Central memory CD8-positive, alpha-beta T cell (primary cell): ENCODE data around the gene KPNA4.
"Not testable (repeated sequence)": the region's sequence is repeated elsewhere in the genome, so short reads cannot be mapped to it uniquely, and the experiment has no call there.

Experiments
- ATAC-seq: fragments of 150-1000 bp; cut with Tn5 transposase; replicated peaks from 2 replicates; pipeline ENCODE4 v1.10.0; 2022; ENCODE audit warnings: mild to moderate bottlenecking, moderate FRiP score, moderate number of reproducible peaks; ENCODE audit not compliant: poor library complexity, severe bottlenecking; ENCODE audit errors: extremely low read depth
- DNase-seq, 2 donors: peaks; one replicate each; pipeline ENCODE4 v3.0.0; 2021; ENCODE audit warnings: low spot score in 2 of 2
- H3K27ac Mint-ChIP-seq: one replicate; pipeline ENCODE4 v1.8.0; 2022; ENCODE audit warnings: low read depth, mild to moderate bottlenecking, moderate library complexity, mixed read lengths
- H3K27me3 Mint-ChIP-seq: one replicate; pipeline ENCODE4 v1.8.0; 2022; ENCODE audit warnings: mixed read lengths
- H3K36me3 Mint-ChIP-seq: one replicate; pipeline ENCODE4 v1.8.0; 2022; ENCODE audit warnings: mild to moderate bottlenecking, moderate library complexity, mixed read lengths; ENCODE audit not compliant: insufficient read depth
- H3K4me1 Mint-ChIP-seq: one replicate; pipeline ENCODE4 v1.8.0; 2022; ENCODE audit warnings: mixed read lengths
- H3K4me3 Mint-ChIP-seq: one replicate; pipeline ENCODE4 v1.8.0; 2022; ENCODE audit warnings: mild to moderate bottlenecking, moderate library complexity, mixed read lengths
- H3K9me3 Mint-ChIP-seq: one replicate; pipeline ENCODE4 v1.8.0; 2022; ENCODE audit warnings: mixed read lengths

The KPNA4 gene

GRCh38 chr3:160452251-160452650 is 113.1 kb downstream of the KPNA4 start:
- H3K27ac Mint-ChIP-seq, H3K27me3 Mint-ChIP-seq, H3K4me3 Mint-ChIP-seq, H3K36me3 Mint-ChIP-seq, DNase-seq, H3K9me3 Mint-ChIP-seq, ATAC-seq: not testable (repeated sequence)
- H3K4me1 Mint-ChIP-seq, result peaks cover 17% of the 10 kb centered on the region

GRCh38 chr3:160451602-160452001 is 113.8 kb downstream of the KPNA4 start:
- Mint-ChIP-seq H3K36me3 (peaks cover 8% of the 10 kb centered on the region), H3K27me3 (no peaks in the 10 kb centered on the region), H3K9me3 (no peaks in the 10 kb centered on the region), H3K4me3 (no peak overlapping the region), H3K4me1 (peaks cover 20% of the 10 kb centered on the region), H3K27ac (no peak overlapping the region)
- DNase-seq (no peak), ATAC-seq (no peak)

- Mint-ChIP-seq H3K4me1 (peaks cover 28% of the 10 kb centered on the region), H3K27me3 (no peaks in the 10 kb centered on the region), H3K27ac (no peak overlapping the region), H3K4me3 (peak overlapping the region; percentile 100), H3K9me3 (no peaks in the 10 kb centered on the region), H3K36me3 (peaks cover 8% of the 10 kb centered on the region)
- ATAC-seq (no peak), DNase-seq (no peak)
These were observed 114.5 kb downstream of the KPNA4 start for GRCh38 chr3:160450846-160451245.

- no peaks in the 10 kb centered on the region for H3K27me3 Mint-ChIP-seq
- H3K27ac Mint-ChIP-seq, result peak within 1 kb of the TSS; percentile 97
- H3K36me3 Mint-ChIP-seq, result peaks cover 10% of the 10 kb centered on the region
- H3K4me1 Mint-ChIP-seq, result peaks cover 32% of the 10 kb centered on the region
- peak within 1 kb of the TSS; percentile 100 for H3K4me3 Mint-ChIP-seq
- DNase-seq, result peak; percentile 91 to 94
- ATAC-seq, result peak; percentile 95
- H3K9me3 Mint-ChIP-seq, result no peaks in the 10 kb centered on the region
These were observed 115.5 kb downstream of the KPNA4 start, which contains the start of gene TRIM59 for GRCh38 chr3:160449636-160450598. Gene TRIM59 (minus strand): TSS chr3:160449786. CDS start chr3:160439183, 10,603 bp downstream.

GRCh38 chr3:160448845-160449635 is 116.3 kb downstream of the KPNA4 start:
- peak overlapping the region; percentile 100 for H3K4me3 Mint-ChIP-seq
- ATAC-seq (peak; percentile 56), DNase-seq (no peak)
- H3K4me1 Mint-ChIP-seq, result peaks cover 37% of the 10 kb centered on the region
- H3K27me3 Mint-ChIP-seq, result no peaks in the 10 kb centered on the region
- no peaks in the 10 kb centered on the region for H3K9me3 Mint-ChIP-seq
- peaks cover 14% of the 10 kb centered on the region for H3K36me3 Mint-ChIP-seq
- peak overlapping the region; percentile 97 for H3K27ac Mint-ChIP-seq

GRCh38 chr3:160447544-160447943 is 117.8 kb downstream of the KPNA4 start:
- DNase-seq, result no peak
- H3K27me3 Mint-ChIP-seq, result no peaks in the 10 kb centered on the region
- H3K36me3 Mint-ChIP-seq, result peaks cover 19% of the 10 kb centered on the region
- no peak for ATAC-seq
- H3K4me1 Mint-ChIP-seq, result peaks cover 41% of the 10 kb centered on the region
- no peaks in the 10 kb centered on the region for H3K9me3 Mint-ChIP-seq
- no peak overlapping the region for H3K27ac Mint-ChIP-seq
- H3K4me3 Mint-ChIP-seq, result peak overlapping the region; percentile 10

- no peaks in the 10 kb centered on the region for H3K9me3 Mint-ChIP-seq
- no peaks in the 10 kb centered on the region for H3K27me3 Mint-ChIP-seq
- no peak for ATAC-seq
- H3K36me3 Mint-ChIP-seq, result peaks cover 21% of the 10 kb centered on the region
- H3K4me1 Mint-ChIP-seq, result peaks cover 41% of the 10 kb centered on the region
- no peak overlapping the region for H3K27ac Mint-ChIP-seq
- DNase-seq, result no peak
- H3K4me3 Mint-ChIP-seq, result peak overlapping the region; percentile 10
These were observed 118.8 kb downstream of the KPNA4 start for GRCh38 chr3:160446522-160447056.

GRCh38 chr3:160445854-160446253 is 119.5 kb downstream of the KPNA4 start:
- Mint-ChIP-seq H3K4me1 (peaks cover 41% of the 10 kb centered on the region), H3K27me3 (no peaks in the 10 kb centered on the region), H3K27ac (no peak overlapping the region), H3K36me3 (peaks cover 25% of the 10 kb centered on the region), H3K4me3 (peak overlapping the region; percentile 10), H3K9me3 (no peaks in the 10 kb centered on the region)
- ATAC-seq (no peak), DNase-seq (no peak)
